T-helper 17 cell (primary cell): ENCODE data around the gene SH3YL1. TPM values are rescaled to one million over a fixed set of nuclear protein-coding genes. Genes with fewer than 3 reads are reported as not detected.
A peak's percentile ranks its signal among the peaks of the same experiment; 100 is the strongest.
"Not testable (repeated sequence)": the region's sequence is repeated elsewhere in the genome, so short reads cannot be mapped to it uniquely, and the experiment has no call there.

Source experiments
- ATAC-seq: fragments of 150-1000 bp; cut with Tn5 transposase; 2 replicates; pipeline ENCODE4 v1.10.0; 2021; ENCODE audit warnings: mild to moderate bottlenecking, moderate library complexity
- DNase-seq, 3 donors: peaks; one replicate each; pipeline versions ENCODE4 v3.0.0 to v3.0.0-alpha.2; 2020 to 2021
- H3K9me3 ChIP-seq: one replicate; pipeline ENCODE4 v1.7.0; 2013; ENCODE audit warnings: low read length, mild to moderate bottlenecking; ENCODE audit not compliant: control insufficient read depth, poor library complexity, severe bottlenecking
- H3K27ac Mint-ChIP-seq: one replicate; pipeline ENCODE4 v1.8.0; 2022; ENCODE audit warnings: mild to moderate bottlenecking, moderate library complexity, mixed read lengths
- H3K27me3 Mint-ChIP-seq: one replicate; pipeline ENCODE4 v1.8.0; 2022; ENCODE audit warnings: mixed read lengths
- H3K36me3 Mint-ChIP-seq: one replicate; pipeline ENCODE4 v1.8.0; 2022; ENCODE audit warnings: low read depth, mixed read lengths
- H3K4me1 Mint-ChIP-seq: one replicate; pipeline ENCODE4 v1.8.0; 2022; ENCODE audit warnings: mild to moderate bottlenecking, mixed read lengths
- H3K4me3 Mint-ChIP-seq: one replicate; pipeline ENCODE4 v1.8.0; 2022; ENCODE audit warnings: mild to moderate bottlenecking, moderate library complexity, mixed read lengths
- total RNA-seq, 4 donors: library from RNA in 2 of 4; stranded (reverse) in 2 of 4; gene quantifications; one replicate each; pipeline ENCODE4 v1.2.3 and lab custom pipeline; 2022 to 2026

SH3YL1 gene
- total RNA-seq, 2 donors from 2014 or later: 35.4 to 53.3 TPM

GRCh38 chr2:191311-192190, 72.3 kb downstream of the SH3YL1 start:
- DNase-seq: no peak
- no peak overlapping the region for H3K4me3 Mint-ChIP-seq
- no peaks in the 10 kb centered on the region for H3K27me3 Mint-ChIP-seq
- ATAC-seq: no peak
- no peak overlapping the region for H3K27ac Mint-ChIP-seq
- H3K9me3 ChIP-seq: no peaks in the 10 kb centered on the region
- H3K36me3 Mint-ChIP-seq: no peaks in the 10 kb centered on the region
- no peaks in the 10 kb centered on the region for H3K4me1 Mint-ChIP-seq

- DNase-seq (no peak), ATAC-seq (no peak)
- Mint-ChIP-seq H3K27ac (no peak overlapping the region), H3K4me1 (no peaks in the 10 kb centered on the region), H3K27me3 (no peaks in the 10 kb centered on the region), H3K4me3 (no peak overlapping the region), H3K36me3 (no peaks in the 10 kb centered on the region)
- H3K9me3 ChIP-seq: no peaks in the 10 kb centered on the region
These were observed 76.0 kb downstream of the SH3YL1 start for GRCh38 chr2:187825-188224.

GRCh38 chr2:185221-185620, 78.6 kb downstream of the SH3YL1 start:
- no peaks in the 10 kb centered on the region for H3K27me3 Mint-ChIP-seq
- no peak for ATAC-seq

GRCh38 chr2:184695-185094, 79.1 kb downstream of the SH3YL1 start:
- Mint-ChIP-seq H3K27me3 (no peaks in the 10 kb centered on the region), H3K4me1 (no peaks in the 10 kb centered on the region), H3K27ac (no peak overlapping the region), H3K36me3 (no peaks in the 10 kb centered on the region), H3K4me3 (no peak overlapping the region)
- no peak for ATAC-seq
- H3K9me3 ChIP-seq: no peaks in the 10 kb centered on the region
- DNase-seq: no peak

More at GRCh38 chr2:185221-185620, 78.6 kb downstream of the SH3YL1 start:
- no peaks in the 10 kb centered on the region for H3K9me3 ChIP-seq
- Mint-ChIP-seq H3K36me3 (no peaks in the 10 kb centered on the region), H3K27ac (no peak overlapping the region), H3K4me3 (no peak overlapping the region), H3K4me1 (no peaks in the 10 kb centered on the region)
- no peak for DNase-seq

GRCh38 chr2:182509-183122, 81.2 kb downstream of the SH3YL1 start:
- no peak overlapping the region for H3K4me3 Mint-ChIP-seq
- H3K9me3 ChIP-seq: no peaks in the 10 kb centered on the region
- H3K4me1 Mint-ChIP-seq: peaks cover 4% of the 10 kb centered on the region
- no peaks in the 10 kb centered on the region for H3K36me3 Mint-ChIP-seq
- H3K27ac Mint-ChIP-seq: no peak overlapping the region
- H3K27me3 Mint-ChIP-seq: no peaks in the 10 kb centered on the region
- no peak for ATAC-seq
- DNase-seq: no peak

- Mint-ChIP-seq H3K4me1 (peaks cover 20% of the 10 kb centered on the region), H3K36me3 (no peaks in the 10 kb centered on the region), H3K4me3 (no peak overlapping the region), H3K27ac (no peak overlapping the region), H3K27me3 (no peaks in the 10 kb centered on the region)
- H3K9me3 ChIP-seq: no peaks in the 10 kb centered on the region
- no peak for ATAC-seq
- DNase-seq: no peak
These were observed 83.5 kb downstream of the SH3YL1 start for GRCh38 chr2:180311-180710.

GRCh38 chr2:179886-180285, 83.9 kb downstream of the SH3YL1 start:
- H3K27me3 Mint-ChIP-seq: no peaks in the 10 kb centered on the region
- no peaks in the 10 kb centered on the region for H3K36me3 Mint-ChIP-seq
- H3K9me3 ChIP-seq: no peaks in the 10 kb centered on the region
- ATAC-seq: no peak
- DNase-seq: no peak
- no peak overlapping the region for H3K4me3 Mint-ChIP-seq
- H3K4me1 Mint-ChIP-seq: peaks cover 21% of the 10 kb centered on the region
- H3K27ac Mint-ChIP-seq: no peak overlapping the region

- no peaks in the 10 kb centered on the region for H3K9me3 ChIP-seq
- H3K36me3 Mint-ChIP-seq: no peaks in the 10 kb centered on the region
- no peaks in the 10 kb centered on the region for H3K27me3 Mint-ChIP-seq
- H3K4me3 Mint-ChIP-seq: no peak overlapping the region
- ATAC-seq (no peak), DNase-seq (no peak)
- H3K27ac Mint-ChIP-seq: no peak overlapping the region
- peaks cover 22% of the 10 kb centered on the region for H3K4me1 Mint-ChIP-seq
These were observed 86.1 kb downstream of the SH3YL1 start for GRCh38 chr2:177733-178132.

- no peaks in the 10 kb centered on the region for H3K27me3 Mint-ChIP-seq
- no peaks in the 10 kb centered on the region for H3K9me3 ChIP-seq
- H3K27ac Mint-ChIP-seq: peak overlapping the region; percentile 72
- DNase-seq (no peak), ATAC-seq (no peak)
- H3K4me1 Mint-ChIP-seq: peaks cover 22% of the 10 kb centered on the region
- no peak overlapping the region for H3K4me3 Mint-ChIP-seq
- no peaks in the 10 kb centered on the region for H3K36me3 Mint-ChIP-seq
These were observed 86.9 kb downstream of the SH3YL1 start for GRCh38 chr2:176917-177316.

GRCh38 chr2:175880-176820, 87.7 kb downstream of the SH3YL1 start:
- DNase-seq (peak in 1 of 3 donors; percentile 25), ATAC-seq (peak; percentile 98)
- H3K27me3 Mint-ChIP-seq: no peaks in the 10 kb centered on the region
- peak overlapping the region; percentile 73 for H3K4me3 Mint-ChIP-seq
- no peaks in the 10 kb centered on the region for H3K9me3 ChIP-seq
- H3K4me1 Mint-ChIP-seq: peaks cover 22% of the 10 kb centered on the region
- no peaks in the 10 kb centered on the region for H3K36me3 Mint-ChIP-seq
- H3K27ac Mint-ChIP-seq: peak overlapping the region; percentile 72

- H3K9me3 ChIP-seq: no peaks in the 10 kb centered on the region
- peak overlapping the region; percentile 72 for H3K27ac Mint-ChIP-seq
- peak overlapping the region; percentile 73 for H3K4me3 Mint-ChIP-seq
- ATAC-seq: no peak
- no peaks in the 10 kb centered on the region for H3K36me3 Mint-ChIP-seq
- H3K4me1 Mint-ChIP-seq: peaks cover 22% of the 10 kb centered on the region
- H3K27me3 Mint-ChIP-seq: no peaks in the 10 kb centered on the region
- DNase-seq: no peak
These were observed 88.6 kb downstream of the SH3YL1 start for GRCh38 chr2:175161-175786.

GRCh38 chr2:172120-172519, 91.7 kb downstream of the SH3YL1 start:
- H3K36me3 Mint-ChIP-seq, H3K4me3 Mint-ChIP-seq, DNase-seq, H3K27ac Mint-ChIP-seq, ATAC-seq, H3K27me3 Mint-ChIP-seq, H3K9me3 ChIP-seq: not testable (repeated sequence)
- H3K4me1 Mint-ChIP-seq: peaks cover 13% of the 10 kb centered on the region

GRCh38 chr2:169741-170140, 94.1 kb downstream of the SH3YL1 start:
- Mint-ChIP-seq H3K4me3 (no peak overlapping the region), H3K36me3 (no peaks in the 10 kb centered on the region), H3K27ac (no peak overlapping the region), H3K27me3 (peaks cover 8% of the 10 kb centered on the region), H3K4me1 (no peaks in the 10 kb centered on the region)
- no peaks in the 10 kb centered on the region for H3K9me3 ChIP-seq
- ATAC-seq (no peak), DNase-seq (no peak)
